K562 (cell line): Measurements from ENCODE around the gene ANKRD7. TPM values are rescaled to one million over a fixed set of nuclear protein-coding genes. Genes with fewer than 3 reads are reported as not detected.

Experiments used
- ARID1B ChIP-seq: fragments of 450-650 bp; IDR thresholded peaks from 2 replicates; pipeline ENCODE4 v1.6.1; 2016; ENCODE audit warnings: antibody characterized with exemption, mild to moderate bottlenecking, inconsistent platforms
- MEIS2 ChIP-seq: fragments of 450-650 bp; IDR thresholded peaks from 2 replicates; pipeline ENCODE4 v1.6.1; 2014; ENCODE audit warnings: mild to moderate bottlenecking; ENCODE audit not compliant: partially characterized antibody
- MTA1 ChIP-seq: fragments of 450-650 bp; IDR thresholded peaks from 2 replicates; pipeline ENCODE4 v1.6.1; 2017; ENCODE audit warnings: borderline replicate concordance
- NR2C1 ChIP-seq, 2 experiments: fragments of 450-650 bp; IDR thresholded peaks; 2 replicates each; pipeline ENCODE4 v1.6.1; 2017; ENCODE audit warnings: mild to moderate bottlenecking in 2 of 2, antibody characterized with exemption in 1 of 2, inconsistent platforms in 1 of 2, missing compliant biosample characterization in 1 of 2, missing genetic modification characterization in 1 of 2
- SAP30 ChIP-seq: fragments of 200-600 bp; sonication (generic); IDR thresholded peaks from 2 replicates; pipeline ENCODE4 v1.6.1; 2012; ENCODE audit warnings: borderline replicate concordance, low read depth, mild to moderate bottlenecking, moderate library complexity, low read length, control low read depth, inconsistent platforms; ENCODE audit not compliant: insufficient read depth, poor library complexity, severe bottlenecking
- polyA plus RNA-seq, 8 experiments: library from polyadenylated mRNA; depleted of rRNA in 4 of 8; stranded (reverse) in 5 of 8; unstranded in 3 of 8; fragments of >200 nt; fragmentation: Nextera tagmentation in 2 of 8; fragmentation: Illumina TruSeq in 1 of 8; extraction: Ambion mirVana in 2 of 8; extraction: Trizol in 1 of 8; gene quantifications; 2 replicates each; pipeline versions ENCODE4 v1.2.1 to v1.2.3, GENCODE V29; 2011 to 2014; ENCODE audit warnings: inconsistent platforms in 1 of 8, missing spikeins in 1 of 8
- total RNA-seq, 7 experiments: library from RNA; depleted of rRNA in 6 of 7; stranded (reverse); fragments of >200 nt in 6 of 7; fragmentation: Illumina TruSeq in 2 of 7; extraction: Trizol in 2 of 7; gene quantifications; 2 replicates each; pipeline versions ENCODE4 v1.2.1 to v1.2.3, GENCODE V29; 2011 to 2021; ENCODE audit warnings: low replicate concordance in 1 of 7
- TF ChIP-seq, protein P1 (sequence below): sonication (generic); formaldehyde crosslinking; IDR thresholded peaks from 2 replicates; pipeline ENCODE4 v1.8.0; 2022; ENCODE audit warnings: missing genetic modification reagents, mild to moderate bottlenecking, moderate library complexity, borderline replicate concordance
- TF ChIP-seq, protein P2 (sequence below): sonication (generic); formaldehyde crosslinking; IDR thresholded peaks from 2 replicates; pipeline ENCODE4 v1.8.0; 2022; ENCODE audit warnings: mild to moderate bottlenecking, low read depth, missing genetic modification reagents
- TF ChIP-seq, protein P3 (sequence below): sonication (generic); formaldehyde crosslinking; IDR thresholded peaks from 2 replicates; pipeline ENCODE4 v1.8.1; 2023; ENCODE audit warnings: mild to moderate bottlenecking, missing genetic modification reagents, moderate library complexity
- TF ChIP-seq, protein P4 (sequence below): fragments of 250-450 bp; sonication (Bioruptor Pico); IDR thresholded peaks from 2 replicates; pipeline ENCODE4 v1.9.0; 2021; ENCODE audit warnings: mild to moderate bottlenecking
- TF ChIP-seq, protein P5 (sequence below), 2 experiments: fragments of 250-450 bp in 1 of 2; fragments of 450-650 bp in 1 of 2; sonication (Bioruptor Pico) in 1 of 2; IDR thresholded peaks; 2 replicates each; pipeline versions ENCODE4 v1.6.1 to v1.8.0; 2016 to 2021; ENCODE audit warnings: mild to moderate bottlenecking in 2 of 2, moderate library complexity in 2 of 2, missing compliant biosample characterization in 1 of 2, missing genetic modification characterization in 1 of 2
- TF ChIP-seq, protein P6 (sequence below): fragments of 250-450 bp; sonication (Bioruptor Pico); IDR thresholded peaks from 2 replicates; pipeline ENCODE4 v1.9.0; 2021; ENCODE audit warnings: mild to moderate bottlenecking, inconsistent platforms
- TF ChIP-seq, protein P7 (sequence below): sonication (generic); formaldehyde crosslinking; IDR thresholded peaks from 2 replicates; pipeline ENCODE4 v1.8.0; 2022; ENCODE audit warnings: missing genetic modification reagents, mild to moderate bottlenecking, borderline replicate concordance
- TF ChIP-seq, protein P8 (sequence below): IDR thresholded peaks from 2 replicates; pipeline ENCODE4 v1.6.1; 2011; ENCODE audit warnings: borderline replicate concordance, low read depth, mild to moderate bottlenecking, moderate library complexity, low read length; ENCODE audit not compliant: insufficient read depth, poor library complexity, severe bottlenecking

The ANKRD7 gene
- total and polyA plus RNA-seq, 9 of the 15 experiments (the other 6 are each of a cell fraction or from before 2014, with no cell fraction given): 0.33 TPM; not detected in 8

DNA sequence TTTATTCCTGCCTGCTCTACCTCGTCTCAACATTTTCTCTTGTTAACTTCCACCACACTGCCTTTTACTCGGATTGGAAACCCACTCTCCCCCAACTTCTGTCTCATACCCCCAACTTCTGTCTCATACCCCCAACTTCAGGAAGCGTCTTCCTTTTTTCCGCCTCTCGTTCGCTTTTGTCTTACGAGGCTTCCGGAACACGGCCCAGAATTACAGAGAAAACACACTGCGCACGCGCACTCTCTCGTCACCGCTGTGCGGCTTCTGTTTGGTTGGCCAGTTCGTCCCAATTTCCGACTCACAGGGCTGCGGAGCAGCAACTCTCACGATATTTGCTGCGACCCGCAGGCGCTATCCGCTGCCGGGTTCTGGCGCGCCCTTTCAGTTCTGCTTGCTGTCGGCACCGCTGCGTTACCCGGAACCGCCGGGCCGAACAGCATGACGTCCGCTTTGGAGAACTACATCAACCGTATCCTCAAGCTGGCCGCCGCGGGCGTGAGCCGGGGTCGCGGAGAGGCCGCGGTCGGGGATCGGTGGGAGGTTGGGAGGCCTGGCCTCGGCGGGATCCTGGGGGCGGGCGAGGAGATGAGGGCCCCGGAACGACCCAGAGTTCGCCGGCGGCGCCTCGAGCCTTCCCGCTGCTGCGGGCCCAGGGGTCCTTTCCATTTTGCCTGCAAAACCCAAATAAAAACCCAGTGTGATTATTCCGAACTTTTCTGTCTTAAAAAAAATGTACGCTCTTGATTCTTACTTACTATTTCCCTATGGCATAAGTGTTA lies 40.5 kb upstream of the ANKRD7 start, which contains the start of gene LSM8 (continued):
- TF ChIP-seq, protein P1, sequence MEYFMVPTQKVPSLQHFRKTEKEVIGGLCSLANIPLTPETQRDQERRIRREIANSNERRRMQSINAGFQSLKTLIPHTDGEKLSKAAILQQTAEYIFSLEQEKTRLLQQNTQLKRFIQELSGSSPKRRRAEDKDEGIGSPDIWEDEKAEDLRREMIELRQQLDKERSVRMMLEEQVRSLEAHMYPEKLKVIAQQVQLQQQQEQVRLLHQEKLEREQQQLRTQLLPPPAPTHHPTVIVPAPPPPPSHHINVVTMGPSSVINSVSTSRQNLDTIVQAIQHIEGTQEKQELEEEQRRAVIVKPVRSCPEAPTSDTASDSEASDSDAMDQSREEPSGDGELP: peak; percentile 89
- TF ChIP-seq, protein P2, sequence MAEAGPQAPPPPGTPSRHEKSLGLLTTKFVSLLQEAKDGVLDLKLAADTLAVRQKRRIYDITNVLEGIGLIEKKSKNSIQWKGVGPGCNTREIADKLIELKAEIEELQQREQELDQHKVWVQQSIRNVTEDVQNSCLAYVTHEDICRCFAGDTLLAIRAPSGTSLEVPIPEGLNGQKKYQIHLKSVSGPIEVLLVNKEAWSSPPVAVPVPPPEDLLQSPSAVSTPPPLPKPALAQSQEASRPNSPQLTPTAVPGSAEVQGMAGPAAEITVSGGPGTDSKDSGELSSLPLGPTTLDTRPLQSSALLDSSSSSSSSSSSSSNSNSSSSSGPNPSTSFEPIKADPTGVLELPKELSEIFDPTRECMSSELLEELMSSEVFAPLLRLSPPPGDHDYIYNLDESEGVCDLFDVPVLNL: peak; percentile 32; the same call in 1 of the 2 replicates
- TF ChIP-seq, protein P3, sequence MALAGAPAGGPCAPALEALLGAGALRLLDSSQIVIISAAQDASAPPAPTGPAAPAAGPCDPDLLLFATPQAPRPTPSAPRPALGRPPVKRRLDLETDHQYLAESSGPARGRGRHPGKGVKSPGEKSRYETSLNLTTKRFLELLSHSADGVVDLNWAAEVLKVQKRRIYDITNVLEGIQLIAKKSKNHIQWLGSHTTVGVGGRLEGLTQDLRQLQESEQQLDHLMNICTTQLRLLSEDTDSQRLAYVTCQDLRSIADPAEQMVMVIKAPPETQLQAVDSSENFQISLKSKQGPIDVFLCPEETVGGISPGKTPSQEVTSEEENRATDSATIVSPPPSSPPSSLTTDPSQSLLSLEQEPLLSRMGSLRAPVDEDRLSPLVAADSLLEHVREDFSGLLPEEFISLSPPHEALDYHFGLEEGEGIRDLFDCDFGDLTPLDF (CRISPR knock-in tag): peak; percentile 90
- TF ChIP-seq, protein P4, sequence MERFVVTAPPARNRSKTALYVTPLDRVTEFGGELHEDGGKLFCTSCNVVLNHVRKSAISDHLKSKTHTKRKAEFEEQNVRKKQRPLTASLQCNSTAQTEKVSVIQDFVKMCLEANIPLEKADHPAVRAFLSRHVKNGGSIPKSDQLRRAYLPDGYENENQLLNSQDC (CRISPR knock-in tag): 0 out of 2 replicates have a peak, but pooled peaks have one; percentile 61
- TF ChIP-seq NR2C1 (IDR thresholded peaks at IDR 0.05): no peak
- peak; percentile 51; the same call in 1 of the 2 replicates for TF ChIP-seq NR2C1 (tag; IDR thresholded peaks at IDR 0.05)
- TF ChIP-seq MTA1: peak; percentile 67; the same call in 1 of the 2 replicates
- TF ChIP-seq MEIS2: peak; percentile 80
- TF ChIP-seq, protein P5, sequence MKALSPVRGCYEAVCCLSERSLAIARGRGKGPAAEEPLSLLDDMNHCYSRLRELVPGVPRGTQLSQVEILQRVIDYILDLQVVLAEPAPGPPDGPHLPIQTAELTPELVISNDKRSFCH (CRISPR knock-in tag; IDR thresholded peaks at IDR 0.05): no peak
- TF ChIP-seq, protein P5 (tag; IDR thresholded peaks at IDR 0.05): no peak
- TF ChIP-seq, protein P6, sequence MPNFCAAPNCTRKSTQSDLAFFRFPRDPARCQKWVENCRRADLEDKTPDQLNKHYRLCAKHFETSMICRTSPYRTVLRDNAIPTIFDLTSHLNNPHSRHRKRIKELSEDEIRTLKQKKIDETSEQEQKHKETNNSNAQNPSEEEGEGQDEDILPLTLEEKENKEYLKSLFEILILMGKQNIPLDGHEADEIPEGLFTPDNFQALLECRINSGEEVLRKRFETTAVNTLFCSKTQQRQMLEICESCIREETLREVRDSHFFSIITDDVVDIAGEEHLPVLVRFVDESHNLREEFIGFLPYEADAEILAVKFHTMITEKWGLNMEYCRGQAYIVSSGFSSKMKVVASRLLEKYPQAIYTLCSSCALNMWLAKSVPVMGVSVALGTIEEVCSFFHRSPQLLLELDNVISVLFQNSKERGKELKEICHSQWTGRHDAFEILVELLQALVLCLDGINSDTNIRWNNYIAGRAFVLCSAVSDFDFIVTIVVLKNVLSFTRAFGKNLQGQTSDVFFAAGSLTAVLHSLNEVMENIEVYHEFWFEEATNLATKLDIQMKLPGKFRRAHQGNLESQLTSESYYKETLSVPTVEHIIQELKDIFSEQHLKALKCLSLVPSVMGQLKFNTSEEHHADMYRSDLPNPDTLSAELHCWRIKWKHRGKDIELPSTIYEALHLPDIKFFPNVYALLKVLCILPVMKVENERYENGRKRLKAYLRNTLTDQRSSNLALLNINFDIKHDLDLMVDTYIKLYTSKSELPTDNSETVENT (CRISPR knock-in tag): peak; percentile 89; the same call in 1 of the 2 replicates
- TF ChIP-seq, protein P7, sequence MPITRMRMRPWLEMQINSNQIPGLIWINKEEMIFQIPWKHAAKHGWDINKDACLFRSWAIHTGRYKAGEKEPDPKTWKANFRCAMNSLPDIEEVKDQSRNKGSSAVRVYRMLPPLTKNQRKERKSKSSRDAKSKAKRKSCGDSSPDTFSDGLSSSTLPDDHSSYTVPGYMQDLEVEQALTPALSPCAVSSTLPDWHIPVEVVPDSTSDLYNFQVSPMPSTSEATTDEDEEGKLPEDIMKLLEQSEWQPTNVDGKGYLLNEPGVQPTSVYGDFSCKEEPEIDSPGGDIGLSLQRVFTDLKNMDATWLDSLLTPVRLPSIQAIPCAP (CRISPR knock-in tag): peak; percentile 84; the same call in 1 of the 2 replicates
- TF ChIP-seq, protein P8, sequence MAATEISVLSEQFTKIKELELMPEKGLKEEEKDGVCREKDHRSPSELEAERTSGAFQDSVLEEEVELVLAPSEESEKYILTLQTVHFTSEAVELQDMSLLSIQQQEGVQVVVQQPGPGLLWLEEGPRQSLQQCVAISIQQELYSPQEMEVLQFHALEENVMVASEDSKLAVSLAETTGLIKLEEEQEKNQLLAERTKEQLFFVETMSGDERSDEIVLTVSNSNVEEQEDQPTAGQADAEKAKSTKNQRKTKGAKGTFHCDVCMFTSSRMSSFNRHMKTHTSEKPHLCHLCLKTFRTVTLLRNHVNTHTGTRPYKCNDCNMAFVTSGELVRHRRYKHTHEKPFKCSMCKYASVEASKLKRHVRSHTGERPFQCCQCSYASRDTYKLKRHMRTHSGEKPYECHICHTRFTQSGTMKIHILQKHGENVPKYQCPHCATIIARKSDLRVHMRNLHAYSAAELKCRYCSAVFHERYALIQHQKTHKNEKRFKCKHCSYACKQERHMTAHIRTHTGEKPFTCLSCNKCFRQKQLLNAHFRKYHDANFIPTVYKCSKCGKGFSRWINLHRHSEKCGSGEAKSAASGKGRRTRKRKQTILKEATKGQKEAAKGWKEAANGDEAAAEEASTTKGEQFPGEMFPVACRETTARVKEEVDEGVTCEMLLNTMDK: no peak
- peak; percentile 50; the same call in 1 of the 2 replicates for TF ChIP-seq ARID1B
- TF ChIP-seq SAP30: peak; percentile 87
